Mesodermal cell (in vitro differentiated cells): ENCODE measurements around the gene MXI1. TPM values are rescaled to one million over a fixed set of nuclear protein-coding genes. Genes with fewer than 3 reads are reported as not detected.

Experiments
- H3K27ac ChIP-seq: 2 replicates; pipeline ENCODE4 v1.7.0; 2013; ENCODE audit warnings: mild to moderate bottlenecking, low read depth, low read length, moderate library complexity; ENCODE audit not compliant: severe bottlenecking
- H3K36me3 ChIP-seq: 2 replicates; pipeline ENCODE4 v1.7.1; 2013; ENCODE audit warnings: mild to moderate bottlenecking, low read length, moderate library complexity; ENCODE audit not compliant: control insufficient read depth, insufficient read depth
- H3K4me1 ChIP-seq: one replicate; pipeline ENCODE4 v1.7.1; 2013; ENCODE audit warnings: mild to moderate bottlenecking, low read length; ENCODE audit not compliant: insufficient read depth, control insufficient read depth, poor library complexity, severe bottlenecking
- H3K4me3 ChIP-seq: 2 replicates; pipeline ENCODE4 v1.7.0; 2013; ENCODE audit warnings: low read length, control low read depth, mild to moderate bottlenecking; ENCODE audit not compliant: insufficient read depth, poor library complexity, severe bottlenecking; ENCODE audit errors: extremely low read depth
- H3K9me3 ChIP-seq: 2 replicates; pipeline ENCODE4 v1.7.1; 2013; ENCODE audit warnings: mild to moderate bottlenecking, low read length, moderate library complexity; ENCODE audit not compliant: control insufficient read depth
- WGBS, 2 experiments: methylation state at CpG; one replicate each; pipeline ENCODE4 v1.1.5; 2013; ENCODE audit warnings: missing lambda C conversion rate in 2 of 2; ENCODE audit not compliant: insufficient coverage in 2 of 2; 5-methylcytosine and 5-hydroxymethylcytosine counted together
- polyA plus RNA-seq, 2 experiments: library from polyadenylated mRNA; stranded (reverse); fragments of 50-300 nt; gene quantifications; one replicate each; pipeline ENCODE4 v1.2.3, GENCODE V29; 2013

Gene MXI1
- polyA plus RNA-seq (2013, experiment 1 of 2): 31.7 TPM
- 29.5 TPM for polyA plus RNA-seq (2013, experiment 2 of 2)

GRCh38 chr10:110207011-110207804 is at the start of gene MXI1:
Gene MXI1 (plus strand): TSS chr10:110207605. CDS start chr10:110207809, 204 bp downstream.
- Histone ChIP-seq H3K27ac (no peak within 1 kb of the TSS), H3K36me3 (no peaks in the 10 kb centered on the region)
- WGBS, 2 experiments: 2 to 3% methylated on average over 26 to 37 of the region's 37 CpGs

GRCh38 chr10:110158051-110159005 is 49.1 kb upstream of the MXI1 start:
- H3K4me3 ChIP-seq: no peak overlapping the region
- H3K4me1 ChIP-seq: no peaks in the 10 kb centered on the region
- H3K9me3 ChIP-seq: no peaks in the 10 kb centered on the region
- no peak overlapping the region for H3K27ac ChIP-seq
- H3K36me3 ChIP-seq: no peaks in the 10 kb centered on the region
- WGBS, 2 experiments: 82 to 87% methylated on average over 6 to 10 of the region's 11 CpGs

More at GRCh38 chr10:110207011-110207804, at the start of gene MXI1:
- Histone ChIP-seq H3K4me1 (peaks cover 9% of the 10 kb centered on the region), H3K9me3 (no peaks in the 10 kb centered on the region), H3K4me3 (peak within 1 kb of the TSS; percentile 79)

GRCh38 chr10:110160081-110160480 is 47.3 kb upstream of the MXI1 start:
- Histone ChIP-seq H3K27ac (no peak overlapping the region), H3K4me3 (no peak overlapping the region)
- WGBS, 2 experiments: 90% methylated on average over 2 of the region's 4 CpGs; no CpG with 5 or more reads in 1 of the 2 experiments

GRCh38 chr10:110160522-110160921 is 46.9 kb upstream of the MXI1 start:
- Histone ChIP-seq H3K4me1 (no peaks in the 10 kb centered on the region), H3K9me3 (no peaks in the 10 kb centered on the region), H3K36me3 (no peaks in the 10 kb centered on the region), H3K27ac (no peak overlapping the region), H3K4me3 (no peak overlapping the region)

More at GRCh38 chr10:110160081-110160480, 47.3 kb upstream of the MXI1 start:
- Histone ChIP-seq H3K36me3 (no peaks in the 10 kb centered on the region), H3K9me3 (no peaks in the 10 kb centered on the region), H3K4me1 (no peaks in the 10 kb centered on the region)

- Histone ChIP-seq H3K9me3 (no peaks in the 10 kb centered on the region), H3K4me1 (peaks cover 2% of the 10 kb centered on the region), H3K27ac (no peak overlapping the region), H3K36me3 (no peaks in the 10 kb centered on the region), H3K4me3 (no peak overlapping the region)
- WGBS, 2 experiments: 53 to 76% methylated on average over 3 to 4 of the region's 6 CpGs
Observed at GRCh38 chr10:110162741-110163145, 44.7 kb upstream of the MXI1 start.

- Histone ChIP-seq H3K27ac (no peak overlapping the region), H3K4me3 (no peak overlapping the region), H3K9me3 (no peaks in the 10 kb centered on the region), H3K4me1 (peaks cover 8% of the 10 kb centered on the region), H3K36me3 (no peaks in the 10 kb centered on the region)
- WGBS, 2 experiments: 33% methylated on average over 1 to 4 of the region's 5 CpGs
Observed at GRCh38 chr10:110163192-110163773, 44.1 kb upstream of the MXI1 start.

- peaks cover 13% of the 10 kb centered on the region for H3K4me1 ChIP-seq
- no peak overlapping the region for H3K4me3 ChIP-seq
- H3K36me3 ChIP-seq: no peaks in the 10 kb centered on the region
- WGBS, 2 experiments: 56 to 73% methylated on average over 2 to 4 of the region's 4 CpGs
- no peak overlapping the region for H3K27ac ChIP-seq
- no peaks in the 10 kb centered on the region for H3K9me3 ChIP-seq
Observed at GRCh38 chr10:110163841-110164240, 43.6 kb upstream of the MXI1 start.

- no peaks in the 10 kb centered on the region for H3K36me3 ChIP-seq
Observed at GRCh38 chr10:110165239-110165638, 42.2 kb upstream of the MXI1 start.

GRCh38 chr10:110167149-110167548 is 40.3 kb upstream of the MXI1 start:
- Histone ChIP-seq H3K27ac (no peak overlapping the region), H3K9me3 (no peaks in the 10 kb centered on the region), H3K4me1 (peaks cover 21% of the 10 kb centered on the region), H3K36me3 (no peaks in the 10 kb centered on the region), H3K4me3 (no peak overlapping the region)
- 88 to 90% methylated on average over 2 to 3 of the region's 7 CpGs for WGBS, 2 experiments

More at GRCh38 chr10:110165239-110165638, 42.2 kb upstream of the MXI1 start:
- WGBS, 2 experiments: 80 to 91% methylated on average over 3 to 6 of the region's 6 CpGs
- Histone ChIP-seq H3K27ac (no peak overlapping the region), H3K4me1 (peaks cover 17% of the 10 kb centered on the region), H3K4me3 (no peak overlapping the region), H3K9me3 (no peaks in the 10 kb centered on the region)
